Measurements from ENCODE around the gene PLD4.

PLD4 gene

GRCh38 chr14:104981699-104982541 is 57.2 kb downstream of the PLD4 start:
- Histone ChIP-seq H4K20me1 (peaks cover 0 to 20% (median 7%) of the 10 kb centered on the region in 11 experiments; a peak in 10 of 22 replicates), H3K4me3 (no peak overlapping the region), H3K27ac (peak overlapping the region in 8 of 11 experiments; percentile 9 to 64 (median 38); a peak in 10 of 22 replicates), H3K9ac (peak overlapping the region in 8 of 11 experiments; percentile 17 to 62 (median 40); a peak in 11 of 22 replicates), H3K9me3 (replicated peaks in 1 of 11) (no peaks in the 10 kb centered on the region), H3K27me3 (peaks cover 0 to 12% (median 0%) of the 10 kb centered on the region in 11 experiments; a peak in 5 of 22 replicates), H3K4me1 (peaks cover 48 to 91% (median 81%) of the 10 kb centered on the region in 10 experiments), H3K36me3 (no peaks in the 10 kb centered on the region), H3K4me2 (peak overlapping the region; percentile 71 to 100 (median 87))
- no peak for TF ChIP-seq Cebpa-rat (IDR thresholded peaks at IDR 0.05)

GRCh38 chr14:104982548-104983230 is 58.0 kb downstream of the PLD4 start:
- peaks cover 48 to 91% (median 81%) of the 10 kb centered on the region in 10 experiments for H3K4me1 ChIP-seq
- H3K9ac ChIP-seq, result peak overlapping the region in 7 of 11 experiments; percentile 17 to 61 (median 38); a peak in 10 of 22 replicates
- H4K20me1 ChIP-seq, result peaks cover 0 to 13% (median 0%) of the 10 kb centered on the region in 11 experiments; a peak in 4 of 22 replicates
- H3K36me3 ChIP-seq, result no peaks in the 10 kb centered on the region
- no peak for TF ChIP-seq Cebpa-rat (IDR thresholded peaks at IDR 0.05)
- H3K4me2 ChIP-seq, result peak overlapping the region; percentile 71 to 100 (median 87)
- H3K4me3 ChIP-seq, result no peak overlapping the region; a peak in 1 of 20 replicates
- peaks cover 0 to 6% (median 0%) of the 10 kb centered on the region in 11 experiments; a peak in 5 of 22 replicates for H3K27me3 ChIP-seq
- H3K9me3 ChIP-seq (replicated peaks in 1 of 11), result no peaks in the 10 kb centered on the region
- peak overlapping the region in 8 of 11 experiments; percentile 9 to 64 (median 38); a peak in 13 of 22 replicates for H3K27ac ChIP-seq

Data from BLaER1 treated with 17β-estradiol and CSF1 and Interleukin-3, amounts not matched to agents 10 nM and 100 nM (cell line).